Karpas-422 (cell line): Measurements from ENCODE around the gene PHTF2. TPM values are rescaled to one million over a fixed set of nuclear protein-coding genes. Genes with fewer than 3 reads are reported as not detected.

ENCODE experiments used
- DNase-seq: peaks from one replicate; pipeline ENCODE4 v3.0.0-alpha.2; 2015
- H2AFZ ChIP-seq: fragments of 200-600 bp; sonication (generic); 2 replicates; pipeline ENCODE4 v1.6.1; 2014; ENCODE audit warnings: antibody characterized with exemption, low read length, mixed read lengths
- H3K27ac ChIP-seq: fragments of 200-600 bp; sonication (generic); 2 replicates; pipeline ENCODE4 v1.5.1; 2014; ENCODE audit warnings: mild to moderate bottlenecking, low read length, moderate library complexity
- H3K27me3 ChIP-seq: fragments of 200-600 bp; sonication (generic); 2 replicates; pipeline ENCODE4 v1.6.1; 2014; ENCODE audit warnings: low read length, mixed read lengths
- H3K36me3 ChIP-seq: fragments of 200-600 bp; sonication (generic); 2 replicates; pipeline ENCODE4 v1.6.1; 2014; ENCODE audit warnings: low read length, mixed read lengths; ENCODE audit not compliant: insufficient read depth
- H3K4me1 ChIP-seq: fragments of 200-600 bp; sonication (generic); 2 replicates; pipeline ENCODE4 v1.6.1; 2014; ENCODE audit warnings: mild to moderate bottlenecking, low read length, mixed read lengths
- H3K4me2 ChIP-seq: fragments of 200-600 bp; sonication (generic); 2 replicates; pipeline ENCODE4 v1.6.1; 2014; ENCODE audit warnings: low read length, low read depth, mild to moderate bottlenecking; ENCODE audit not compliant: poor library complexity, severe bottlenecking
- H3K4me3 ChIP-seq: fragments of 200-600 bp; sonication (generic); 2 replicates; pipeline ENCODE4 v1.5.1; 2014; ENCODE audit warnings: mild to moderate bottlenecking, antibody characterized with exemption, low read length, mixed read lengths
- H3K79me2 ChIP-seq: fragments of 200-600 bp; sonication (generic); 2 replicates; pipeline ENCODE4 v1.6.1; 2014; ENCODE audit warnings: mild to moderate bottlenecking, low read length, mixed read lengths
- H3K9ac ChIP-seq: fragments of 200-600 bp; sonication (generic); 2 replicates; pipeline ENCODE4 v1.6.0; 2014; ENCODE audit warnings: low read length
- H3K9me2 ChIP-seq: fragments of 200-600 bp; sonication (generic), shearing (Covaris generic); replicated peaks from 2 replicates; pipeline ENCODE4 v1.6.0; 2014; ENCODE audit warnings: mild to moderate bottlenecking, low read length, moderate library complexity; ENCODE audit not compliant: insufficient read depth
- H3K9me3 ChIP-seq: fragments of 300-700, 200-600 bp; sonication (generic); 2 replicates; pipeline ENCODE4 v1.6.1; 2014; ENCODE audit warnings: low read length, mixed read lengths
- H4K20me1 ChIP-seq: fragments of 200-600 bp; sonication (generic); 2 replicates; pipeline ENCODE4 v1.6.1; 2014; ENCODE audit warnings: mild to moderate bottlenecking, antibody characterized with exemption, low read length, low read depth; ENCODE audit not compliant: insufficient read depth
- total RNA-seq: library from RNA; depleted of rRNA; stranded (reverse); fragments of >200 nt; shearing (Covaris generic); gene quantifications from 2 replicates; pipeline ENCODE4 v1.2.3, GENCODE V29; 2014; ENCODE audit warnings: low replicate concordance; rRNA removed

Gene PHTF2
- 39.3 and 65.7 TPM in 2 replicates for total RNA-seq

DNA sequence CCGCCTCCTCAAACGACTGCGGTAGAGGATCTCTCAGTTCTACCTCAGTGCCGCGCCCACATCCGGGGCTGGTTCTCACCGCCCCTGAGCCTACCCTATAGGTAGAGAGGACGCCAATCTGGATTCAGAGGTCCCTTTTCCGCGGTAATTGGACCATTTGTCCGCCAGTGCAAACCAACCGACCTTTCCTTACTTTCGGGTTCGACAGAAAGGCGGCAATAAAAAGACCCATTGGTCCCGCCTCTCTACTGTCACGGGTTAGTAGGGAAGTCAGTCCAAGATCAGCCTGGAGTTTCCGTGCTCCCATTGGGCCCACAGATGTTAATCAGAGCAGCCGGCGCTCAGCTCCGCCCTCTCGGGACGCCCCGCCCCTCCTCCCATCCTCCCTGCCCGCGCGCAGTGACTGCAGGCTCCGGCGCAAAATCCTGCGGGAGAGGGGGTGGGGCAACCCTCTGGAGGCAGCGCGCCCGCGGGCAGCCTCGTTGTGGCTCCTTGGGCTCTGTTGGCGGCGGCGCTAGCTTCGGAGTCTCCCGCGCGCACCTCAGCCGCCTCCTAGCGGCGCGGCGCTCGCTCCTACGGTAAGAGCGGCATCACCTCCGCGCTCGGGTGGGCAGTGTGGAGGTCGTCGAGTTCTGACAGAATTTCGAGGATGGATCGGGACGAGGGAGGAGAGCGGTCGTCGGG lies at the start of gene PHTF2, which contains the start of gene TMEM60:
TSS of gene PHTF2 (plus strand) at position 380 of the 684 bp plus-strand sequence.
TSS of gene TMEM60 (minus strand) at position 41 of the 684 bp plus-strand sequence. CDS start 4,061 bp downstream, outside the sequence.
- Histone ChIP-seq H3K9me2 (no peaks in the 10 kb centered on the region), H3K79me2 (peaks cover 96% of the 10 kb centered on the region), H3K9me3 (no peaks in the 10 kb centered on the region), H3K27me3 (no peaks in the 10 kb centered on the region), H3K27ac (peak within 1 kb of the TSS; percentile 86), H3K4me2 (peak within 1 kb of the TSS; percentile 85), H2AFZ (peak within 1 kb of the TSS; percentile 40; the same call in 1 of the 2 replicates), H3K36me3 (peaks cover 45% of the 10 kb centered on the region), H3K4me3 (peak within 1 kb of the TSS; percentile 84), H4K20me1 (no peaks in the 10 kb centered on the region; the same call in 1 of the 2 replicates), H3K9ac (peak within 1 kb of the TSS; percentile 88), H3K4me1 (peaks cover 54% of the 10 kb centered on the region)
- peak; percentile 99 for DNase-seq

DNA sequence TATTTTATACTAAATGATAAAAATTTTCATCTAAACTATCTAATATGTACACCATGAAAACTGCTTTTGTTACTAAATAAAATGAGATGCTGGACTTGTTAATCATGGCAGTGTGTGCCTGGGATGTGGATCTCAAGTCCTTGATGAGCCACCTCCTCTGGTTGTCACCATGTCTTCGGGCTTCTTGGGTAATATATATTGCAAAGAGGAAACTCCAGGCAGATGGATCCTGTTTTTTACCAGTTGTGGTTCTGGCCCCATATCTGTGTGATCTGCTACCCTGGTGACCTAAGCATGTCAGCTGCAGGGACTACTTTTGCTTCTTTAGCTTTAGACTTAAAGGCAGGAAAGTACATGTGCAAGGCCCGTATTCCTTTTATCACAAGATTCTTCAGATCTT lies 46.6 kb upstream of the PHTF2 start:
- H3K9ac ChIP-seq = no peak overlapping the region
- no peaks in the 10 kb centered on the region for H4K20me1 ChIP-seq
- no peaks in the 10 kb centered on the region for H3K27me3 ChIP-seq
- H2AFZ ChIP-seq = no peak overlapping the region
- H3K4me3 ChIP-seq = no peak overlapping the region
- H3K27ac ChIP-seq = no peak overlapping the region
- peaks cover 89% of the 10 kb centered on the region for H3K79me2 ChIP-seq
- no peak for DNase-seq
- H3K9me2 ChIP-seq = no peaks in the 10 kb centered on the region
- H3K4me1 ChIP-seq = peaks cover 4% of the 10 kb centered on the region
- H3K4me2 ChIP-seq = no peak overlapping the region
- H3K9me3 ChIP-seq = no peaks in the 10 kb centered on the region
- peaks cover 6% of the 10 kb centered on the region for H3K36me3 ChIP-seq

DNA sequence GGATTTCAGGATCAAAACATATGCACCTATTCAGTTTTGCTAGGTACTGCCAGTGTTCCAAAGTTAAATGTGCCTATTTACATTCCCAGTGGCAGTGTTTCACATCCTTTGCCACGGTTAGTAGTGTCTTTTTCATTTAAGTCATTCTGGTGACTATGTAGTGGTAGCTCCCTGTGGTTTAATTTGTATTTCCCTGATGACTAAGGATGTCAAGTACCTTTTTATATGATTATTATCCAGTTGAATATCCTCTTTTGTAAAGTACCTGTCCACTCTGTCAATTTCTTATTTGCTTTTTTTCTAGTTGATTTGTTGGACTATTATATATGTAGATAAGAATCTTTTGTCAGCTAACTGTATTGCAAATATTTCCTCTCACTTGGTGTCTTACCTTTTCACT lies 45.4 kb upstream of the PHTF2 start:
- no peak overlapping the region for H3K27ac ChIP-seq
- peaks cover 6% of the 10 kb centered on the region for H3K36me3 ChIP-seq
- no peak overlapping the region for H3K4me2 ChIP-seq
- no peaks in the 10 kb centered on the region for H3K9me3 ChIP-seq
- H3K27me3 ChIP-seq = no peaks in the 10 kb centered on the region
- no peak overlapping the region for H3K4me3 ChIP-seq
- H3K79me2 ChIP-seq = peaks cover 89% of the 10 kb centered on the region
- H3K9me2 ChIP-seq = no peaks in the 10 kb centered on the region
- no peaks in the 10 kb centered on the region for H4K20me1 ChIP-seq
- no peak for DNase-seq
- no peak overlapping the region for H3K9ac ChIP-seq
- peaks cover 13% of the 10 kb centered on the region for H3K4me1 ChIP-seq
- H2AFZ ChIP-seq = no peak overlapping the region

DNA sequence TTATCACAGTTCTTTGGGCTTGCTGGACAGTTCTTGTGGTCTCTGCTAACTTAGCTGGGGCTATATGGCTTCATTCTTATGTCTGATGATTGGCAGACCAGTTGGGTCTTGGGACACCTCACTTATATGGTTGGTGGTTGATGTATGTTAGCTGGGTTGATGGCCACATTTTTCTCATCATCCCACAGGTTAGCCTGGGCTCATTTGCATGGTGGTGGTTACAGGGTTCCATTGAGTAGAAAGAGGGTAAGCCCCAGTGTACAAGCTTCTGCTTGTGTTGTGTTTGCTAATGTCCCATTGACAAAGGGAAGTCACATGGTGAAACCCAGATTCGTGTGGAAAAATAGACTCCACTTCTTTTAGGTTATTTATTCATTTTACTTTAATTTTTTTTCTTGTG lies 41.0 kb upstream of the PHTF2 start:
- Histone ChIP-seq H3K27ac (peak overlapping the region; percentile 48), H3K9me3 (no peaks in the 10 kb centered on the region), H3K4me2 (peak overlapping the region; percentile 5)

DNA sequence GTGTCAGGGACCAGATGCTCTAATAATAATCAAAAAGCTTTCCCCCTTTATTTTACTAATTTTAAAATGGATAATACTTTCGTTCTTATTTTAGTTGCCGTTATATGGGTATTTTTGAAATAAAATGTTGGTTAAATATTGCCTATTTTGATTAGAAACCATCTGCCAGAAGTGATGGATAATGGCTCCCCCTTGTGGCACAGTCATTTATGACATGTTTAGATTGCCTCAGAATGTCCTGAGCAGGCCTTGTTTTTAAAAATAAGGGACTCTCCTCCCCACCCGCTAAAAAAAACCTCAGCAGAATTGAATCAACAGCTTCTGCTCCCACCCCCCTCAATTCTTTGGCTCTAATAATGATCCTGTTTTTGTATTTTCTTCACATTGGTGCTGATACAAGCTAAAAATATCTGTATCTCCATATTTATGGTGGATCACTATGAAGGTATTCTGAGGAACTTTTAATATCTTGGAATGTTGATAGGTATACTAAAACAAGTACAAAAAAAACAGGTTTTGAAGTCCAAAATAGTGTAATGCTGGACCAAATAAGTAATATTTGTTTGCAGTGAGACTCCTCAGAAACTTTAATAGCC lies 39.2 kb upstream of the PHTF2 start:
- H3K4me1 ChIP-seq = peaks cover 66% of the 10 kb centered on the region
- peak overlapping the region; percentile 53 for H3K4me2 ChIP-seq
- no peaks in the 10 kb centered on the region for H3K27me3 ChIP-seq
- no peaks in the 10 kb centered on the region for H3K9me3 ChIP-seq
- no peaks in the 10 kb centered on the region for H3K9me2 ChIP-seq
- H3K36me3 ChIP-seq = no peaks in the 10 kb centered on the region
- H3K9ac ChIP-seq = peak overlapping the region; percentile 21
- no peaks in the 10 kb centered on the region for H4K20me1 ChIP-seq
- peak; percentile 91 for DNase-seq
- H3K4me3 ChIP-seq = no peak overlapping the region
- H2AFZ ChIP-seq = no peak overlapping the region
- H3K79me2 ChIP-seq = peaks cover 92% of the 10 kb centered on the region
- H3K27ac ChIP-seq = peak overlapping the region; percentile 82

More for the DNA sequence above, 41.0 kb upstream of the PHTF2 start:
- Histone ChIP-seq H3K79me2 (peaks cover 91% of the 10 kb centered on the region), H3K4me1 (peaks cover 54% of the 10 kb centered on the region), H3K27me3 (no peaks in the 10 kb centered on the region), H3K36me3 (no peaks in the 10 kb centered on the region), H4K20me1 (no peaks in the 10 kb centered on the region), H2AFZ (no peak overlapping the region), H3K9me2 (no peaks in the 10 kb centered on the region), H3K9ac (no peak overlapping the region), H3K4me3 (no peak overlapping the region)
- DNase-seq = no peak

DNA sequence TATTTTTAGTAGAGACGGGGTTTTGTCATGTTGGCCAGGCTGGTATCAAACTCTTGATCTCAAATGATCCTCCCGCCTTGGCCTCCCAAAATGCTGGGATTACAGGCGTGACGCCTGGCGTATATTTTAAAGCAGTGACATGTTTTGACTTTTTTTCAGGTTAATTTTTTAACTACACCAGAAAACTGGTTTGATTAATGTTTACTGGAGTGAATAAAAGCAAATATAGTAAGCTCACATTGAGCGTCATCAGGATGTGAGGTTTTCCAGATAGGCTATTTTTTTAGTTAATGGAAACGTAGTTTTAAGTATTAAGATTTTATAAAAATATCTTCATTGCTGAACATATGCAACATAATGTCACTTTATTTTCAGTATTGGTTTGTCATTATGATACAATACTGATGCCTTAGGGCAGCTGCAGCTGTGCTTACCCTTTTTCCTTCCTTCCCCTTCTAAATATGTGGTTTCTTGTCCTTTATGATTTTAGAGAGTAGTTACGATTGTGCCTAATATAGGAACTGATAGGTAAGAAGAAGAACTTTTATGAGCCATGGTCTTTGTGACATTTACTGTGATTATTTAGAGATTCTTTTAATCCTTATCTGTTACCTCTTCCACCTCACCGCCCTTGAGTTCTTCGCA lies 37.6 kb upstream of the PHTF2 start:
- Histone ChIP-seq H4K20me1 (no peaks in the 10 kb centered on the region), H3K4me1 (peaks cover 69% of the 10 kb centered on the region), H3K27me3 (no peaks in the 10 kb centered on the region), H2AFZ (no peak overlapping the region), H3K79me2 (peaks cover 93% of the 10 kb centered on the region), H3K36me3 (no peaks in the 10 kb centered on the region), H3K9me3 (no peaks in the 10 kb centered on the region), H3K4me2 (peak overlapping the region; percentile 53), H3K27ac (peak overlapping the region; percentile 82), H3K9me2 (no peaks in the 10 kb centered on the region), H3K9ac (peak overlapping the region; percentile 4), H3K4me3 (peak overlapping the region; percentile 13; the same call in 1 of the 2 replicates)
- peak; percentile 54 for DNase-seq

DNA sequence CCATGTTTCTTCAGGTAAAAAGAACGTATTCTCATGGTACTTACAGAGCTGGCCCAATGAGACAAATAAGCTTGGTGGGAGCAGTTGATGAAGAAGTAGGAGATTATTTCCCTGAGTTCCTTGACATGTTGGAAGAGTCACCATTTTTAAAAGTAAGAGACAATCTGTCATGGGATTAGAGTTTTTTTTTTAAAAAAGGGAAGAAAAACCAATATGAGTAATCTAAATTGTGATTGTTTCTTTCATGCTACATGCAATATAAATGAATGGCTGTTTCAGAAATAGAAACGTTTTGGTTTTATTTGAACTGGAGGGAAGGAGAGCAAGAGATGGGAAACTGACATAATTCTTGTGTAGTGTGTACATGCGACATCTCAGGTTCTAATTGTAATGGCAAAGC lies 33.1 kb upstream of the PHTF2 start:
- Histone ChIP-seq H4K20me1 (no peaks in the 10 kb centered on the region), H3K36me3 (peaks cover 4% of the 10 kb centered on the region; the same call in 1 of the 2 replicates)

More for the DNA sequence above, 33.1 kb upstream of the PHTF2 start:
- Histone ChIP-seq H3K4me3 (no peak overlapping the region), H3K9me2 (no peaks in the 10 kb centered on the region), H3K27ac (no peak overlapping the region), H3K9me3 (no peaks in the 10 kb centered on the region), H3K4me1 (peaks cover 36% of the 10 kb centered on the region), H2AFZ (no peak overlapping the region), H3K4me2 (no peak overlapping the region), H3K79me2 (peaks cover 89% of the 10 kb centered on the region), H3K9ac (no peak overlapping the region), H3K27me3 (no peaks in the 10 kb centered on the region)
- no peak for DNase-seq
